Endodermal cell (in vitro differentiated cells): ENCODE measurements around the gene GAREM2. TPM values are rescaled to one million over a fixed set of nuclear protein-coding genes. Genes with fewer than 3 reads are reported as not detected.

Experiments used
- DNase-seq: peaks from one replicate; pipeline ENCODE4 v3.0.0-alpha.2; 2017
- H3K27ac ChIP-seq: 2 replicates; pipeline ENCODE4 v1.5.1; 2013; ENCODE audit warnings: mild to moderate bottlenecking, low read depth, low read length, moderate library complexity
- H3K27me3 ChIP-seq: 2 replicates; pipeline ENCODE4 v1.6.1; 2013; ENCODE audit warnings: mild to moderate bottlenecking, low read length, moderate library complexity; ENCODE audit not compliant: insufficient read depth, control insufficient read depth, poor library complexity, severe bottlenecking
- H3K36me3 ChIP-seq: 2 replicates; pipeline ENCODE4 v1.7.0; 2013; ENCODE audit warnings: mild to moderate bottlenecking, low read length, moderate library complexity; ENCODE audit not compliant: control insufficient read depth, insufficient read depth
- H3K4me1 ChIP-seq: one replicate; pipeline ENCODE4 v1.7.0; 2013; ENCODE audit warnings: low read length; ENCODE audit not compliant: control insufficient read depth, insufficient read depth
- H3K4me3 ChIP-seq: 2 replicates; pipeline ENCODE4 v1.5.1; 2013; ENCODE audit warnings: mild to moderate bottlenecking, low read length, moderate library complexity
- H3K9ac ChIP-seq: 2 replicates; pipeline ENCODE4 v1.6.1; 2013; ENCODE audit warnings: mild to moderate bottlenecking, low read length, moderate library complexity; ENCODE audit not compliant: poor library complexity, severe bottlenecking; ENCODE audit errors: extremely low read depth
- H3K9me3 ChIP-seq: 2 replicates; pipeline ENCODE4 v1.6.1; 2013; ENCODE audit warnings: mild to moderate bottlenecking, low read length, moderate library complexity; ENCODE audit not compliant: control insufficient read depth
- H3K27ac Mint-ChIP-seq: 2 replicates; pipeline ENCODE4 v1.8.0; 2020; ENCODE audit warnings: mixed read lengths
- H3K27me3 Mint-ChIP-seq: 2 replicates; pipeline ENCODE4 v1.8.0; 2021; ENCODE audit warnings: mild to moderate bottlenecking, mixed read lengths; ENCODE audit not compliant: insufficient read depth
- H3K36me3 Mint-ChIP-seq: 2 replicates; pipeline ENCODE4 v1.8.0; 2020; ENCODE audit warnings: low read depth, mixed read lengths
- H3K4me1 Mint-ChIP-seq: 2 replicates; pipeline ENCODE4 v1.8.0; 2020; ENCODE audit warnings: mixed read lengths
- H3K4me3 Mint-ChIP-seq: 2 replicates; pipeline ENCODE4 v1.8.0; 2020; ENCODE audit warnings: mild to moderate bottlenecking, moderate library complexity, mixed read lengths
- H3K9me3 Mint-ChIP-seq: 2 replicates; pipeline ENCODE4 v1.8.0; 2020; ENCODE audit warnings: mild to moderate bottlenecking, mixed read lengths
- CTCF ChIP-seq: fragments of 200-600 bp; sonication (generic); conservative IDR thresholded peaks from 2 replicates; pipeline ENCODE4 v1.5.0; 2021; ENCODE audit warnings: antibody characterized with exemption, mild to moderate bottlenecking
- WGBS, 2 experiments: methylation state at CpG; one replicate each; pipeline versions ENCODE4 v1.1.5 to v1.1.7; 2013; ENCODE audit warnings: missing lambda C conversion rate in 2 of 2, mixed read lengths in 1 of 2; ENCODE audit not compliant: insufficient coverage in 1 of 2, insufficient read length in 1 of 2; 5-methylcytosine and 5-hydroxymethylcytosine counted together
- total RNA-seq, 2 donors: library from RNA; stranded (reverse); fragmentation: NEBNext Ultra II Directional in 1 of 2; extraction: Animal tissue kit (Norgen Biotek cat#: 25700) in 1 of 2; gene quantifications; 2 replicates in 1 of 2; 3 replicates in 1 of 2; pipeline ENCODE4 v1.2.1, GENCODE V29; 2021

Gene GAREM2
- total RNA-seq, 2 donors from 2014 or later, result 6.0 to 8.1 TPM

GRCh38 chr2:26128176-26128575 is 44.7 kb upstream of the GAREM2 start:
- Histone ChIP-seq H3K27ac (no peak overlapping the region), H3K4me3 (no peak overlapping the region), H3K36me3 (peaks cover 78% of the 10 kb centered on the region), H3K4me1 (no peaks in the 10 kb centered on the region), H3K9ac (no peak overlapping the region), H3K9me3 (no peaks in the 10 kb centered on the region), H3K27me3 (no peaks in the 10 kb centered on the region)
- Mint-ChIP-seq H3K36me3 (peaks cover 39% of the 10 kb centered on the region), H3K4me1 (peaks cover 2% of the 10 kb centered on the region), H3K4me3 (no peak overlapping the region), H3K27ac (no peak overlapping the region), H3K27me3 (no peaks in the 10 kb centered on the region), H3K9me3 (no peaks in the 10 kb centered on the region)
- 92% methylated on average over 8 of the region's 8 CpGs for WGBS, 2 experiments
- no peak for DNase-seq
- no peak for TF ChIP-seq CTCF

GRCh38 chr2:26130763-26131162 is 42.1 kb upstream of the GAREM2 start:
- no peak overlapping the region for H3K4me3 Mint-ChIP-seq
- TF ChIP-seq CTCF, result no peak
- Histone ChIP-seq H3K9ac (no peak overlapping the region), H3K4me3 (no peak overlapping the region), H3K4me1 (no peaks in the 10 kb centered on the region), H3K9me3 (no peaks in the 10 kb centered on the region), H3K27ac (no peak overlapping the region), H3K27me3 (no peaks in the 10 kb centered on the region), H3K36me3 (peaks cover 89% of the 10 kb centered on the region)
- H3K4me1 Mint-ChIP-seq, result peaks cover 6% of the 10 kb centered on the region
- DNase-seq, result no peak
- no peaks in the 10 kb centered on the region for H3K27me3 Mint-ChIP-seq
- no peaks in the 10 kb centered on the region for H3K9me3 Mint-ChIP-seq
- H3K27ac Mint-ChIP-seq, result no peak overlapping the region
- WGBS, 2 experiments, result 89 to 96% methylated on average over 2 to 3 of the region's 3 CpGs
- peaks cover 58% of the 10 kb centered on the region for H3K36me3 Mint-ChIP-seq

GRCh38 chr2:26136451-26136850 is 36.4 kb upstream of the GAREM2 start:
- Mint-ChIP-seq H3K4me1 (peaks cover 6% of the 10 kb centered on the region), H3K4me3 (no peak overlapping the region), H3K9me3 (no peaks in the 10 kb centered on the region), H3K36me3 (peaks cover 37% of the 10 kb centered on the region), H3K27me3 (no peaks in the 10 kb centered on the region), H3K27ac (no peak overlapping the region)
- H3K27ac ChIP-seq, result no peak overlapping the region
- peaks cover 57% of the 10 kb centered on the region for H3K36me3 ChIP-seq
- no peaks in the 10 kb centered on the region for H3K4me1 ChIP-seq
- no peak overlapping the region for H3K9ac ChIP-seq
- no peak for DNase-seq
- H3K4me3 ChIP-seq, result no peak overlapping the region
- WGBS, 2 experiments, result 85 to 97% methylated on average over 2 to 3 of the region's 3 CpGs
- no peak for TF ChIP-seq CTCF
- no peaks in the 10 kb centered on the region for H3K27me3 ChIP-seq
- no peaks in the 10 kb centered on the region for H3K9me3 ChIP-seq
